HepG2 (cell line): ENCODE results near the gene PLEKHG2. TPM values are rescaled to one million over a fixed set of nuclear protein-coding genes. Genes with fewer than 3 reads are reported as not detected.

Experiments
- AGO2 ChIP-seq: fragments of 200-400 bp; formaldehyde crosslinking; optimal IDR thresholded peaks from 2 replicates; pipeline ENCODE3; 2017; ENCODE audit warnings: mild to moderate bottlenecking, low read depth, low read length, moderate library complexity
- CBX5 ChIP-seq: sonication (generic); formaldehyde crosslinking; IDR thresholded peaks from 2 replicates; pipeline ENCODE4 v1.4.0; 2020; ENCODE audit warnings: missing genetic modification reagents, borderline replicate concordance
- ISL2 ChIP-seq: sonication (generic); formaldehyde crosslinking; IDR thresholded peaks from 2 replicates; pipeline ENCODE4 v1.5.0; 2020; ENCODE audit warnings: missing genetic modification reagents
- MBNL3 ChIP-seq: fragments of 250-450 bp; sonication (Bioruptor Pico); conservative IDR thresholded peaks from 2 replicates; pipeline ENCODE4 v1.8.0; 2022; ENCODE audit warnings: mild to moderate bottlenecking, inconsistent platforms
- MNT ChIP-seq: fragments of 450-650 bp; IDR thresholded peaks from 2 replicates; pipeline ENCODE4 v1.6.1; 2016
- NRL ChIP-seq: sonication (generic); formaldehyde crosslinking; IDR thresholded peaks from 2 replicates; pipeline ENCODE4 v1.5.0; 2020; ENCODE audit warnings: missing genetic modification reagents, mild to moderate bottlenecking, moderate library complexity, borderline replicate concordance
- SALL2 ChIP-seq: sonication (generic); formaldehyde crosslinking; IDR thresholded peaks from 2 replicates; pipeline ENCODE4 v1.8.1; 2023; ENCODE audit warnings: mild to moderate bottlenecking, missing genetic modification reagents, inconsistent platforms
- SAP130 ChIP-seq: IDR thresholded peaks from 2 replicates; pipeline ENCODE4 v1.6.1; 2016; ENCODE audit warnings: low read depth
- SMARCC2 ChIP-seq: fragments of 450-650 bp; IDR thresholded peaks from 2 replicates; pipeline ENCODE4 v1.6.1; 2017; ENCODE audit warnings: antibody characterized with exemption, mild to moderate bottlenecking
- THAP7 ChIP-seq: sonication (generic); formaldehyde crosslinking; IDR thresholded peaks from 2 replicates; pipeline ENCODE4 v1.8.1; 2023; ENCODE audit warnings: mild to moderate bottlenecking, missing genetic modification reagents
- ZBTB7A ChIP-seq: sonication (generic); formaldehyde crosslinking; IDR thresholded peaks from 2 replicates; pipeline ENCODE4 v1.8.0; 2022; ENCODE audit warnings: mild to moderate bottlenecking, missing genetic modification reagents
- ZFP62 ChIP-seq: sonication (generic); formaldehyde crosslinking; IDR thresholded peaks from 2 replicates; pipeline ENCODE4 v1.4.0; 2020; ENCODE audit warnings: missing genetic modification reagents
- ZFX ChIP-seq: sonication (generic); formaldehyde crosslinking; IDR thresholded peaks from 2 replicates; pipeline ENCODE4 v1.4.0; 2020; ENCODE audit warnings: mild to moderate bottlenecking, low read depth, missing genetic modification reagents, moderate library complexity
- ZNF160 ChIP-seq: sonication (generic); formaldehyde crosslinking; IDR thresholded peaks from 2 replicates; pipeline ENCODE4 v1.8.0; 2022; ENCODE audit warnings: mild to moderate bottlenecking, inconsistent platforms, missing genetic modification reagents
- ZNF569 ChIP-seq: sonication (generic); formaldehyde crosslinking; IDR thresholded peaks from 2 replicates; pipeline ENCODE4 v1.5.0; 2020; ENCODE audit warnings: mild to moderate bottlenecking, missing genetic modification reagents, moderate library complexity, borderline replicate concordance
- ZNF766 ChIP-seq: sonication (generic); formaldehyde crosslinking; IDR thresholded peaks from 2 replicates; pipeline ENCODE4 v1.5.0; 2020; ENCODE audit warnings: missing genetic modification reagents, borderline replicate concordance
- ZNF800 ChIP-seq: sonication (generic); formaldehyde crosslinking; IDR thresholded peaks from 2 replicates; pipeline ENCODE4 v1.4.0; 2020; ENCODE audit warnings: missing genetic modification reagents
- ZSCAN22 ChIP-seq: sonication (generic); formaldehyde crosslinking; IDR thresholded peaks from 2 replicates; pipeline ENCODE4 v1.4.0; 2020; ENCODE audit warnings: mild to moderate bottlenecking, missing genetic modification reagents
- polyA plus RNA-seq, 8 experiments: library from polyadenylated mRNA; depleted of rRNA in 3 of 8; stranded (reverse) in 7 of 8; unstranded in 1 of 8; fragments of >200 nt; fragmentation: Illumina TruSeq in 4 of 8; extraction: Trizol in 4 of 8; gene quantifications; 2 replicates each; pipeline versions ENCODE4 v1.2.1 to v1.2.3, GENCODE V29; 2011 to 2016; ENCODE audit warnings: low read depth in 4 of 8, missing spikeins in 1 of 8, mixed read lengths in 1 of 8; ENCODE audit not compliant: insufficient read depth in 1 of 8
- total RNA-seq, 5 experiments: library from RNA; depleted of rRNA; stranded (reverse); fragments of >200 nt; fragmentation: Illumina TruSeq; extraction: Trizol; gene quantifications; 2 replicates each; pipeline ENCODE4 v1.2.3, GENCODE V29; 2016; ENCODE audit warnings: low read depth in 1 of 5
- TF ChIP-seq, protein P1 (sequence below): sonication (generic); formaldehyde crosslinking; IDR thresholded peaks from 2 replicates; pipeline ENCODE4 v1.4.0; 2020; ENCODE audit warnings: mild to moderate bottlenecking, missing genetic modification reagents, borderline replicate concordance
- TF ChIP-seq, protein P2 (sequence below): sonication (generic); formaldehyde crosslinking; IDR thresholded peaks from 2 replicates; pipeline ENCODE4 v1.5.0; 2020; ENCODE audit warnings: missing genetic modification reagents

Gene PLEKHG2
- total and polyA plus RNA-seq, 2 of the 13 experiments (the other 11 are each of a cell fraction or from before 2014, with no cell fraction given): 3.6 to 6.8 TPM

- TF ChIP-seq, protein P1, sequence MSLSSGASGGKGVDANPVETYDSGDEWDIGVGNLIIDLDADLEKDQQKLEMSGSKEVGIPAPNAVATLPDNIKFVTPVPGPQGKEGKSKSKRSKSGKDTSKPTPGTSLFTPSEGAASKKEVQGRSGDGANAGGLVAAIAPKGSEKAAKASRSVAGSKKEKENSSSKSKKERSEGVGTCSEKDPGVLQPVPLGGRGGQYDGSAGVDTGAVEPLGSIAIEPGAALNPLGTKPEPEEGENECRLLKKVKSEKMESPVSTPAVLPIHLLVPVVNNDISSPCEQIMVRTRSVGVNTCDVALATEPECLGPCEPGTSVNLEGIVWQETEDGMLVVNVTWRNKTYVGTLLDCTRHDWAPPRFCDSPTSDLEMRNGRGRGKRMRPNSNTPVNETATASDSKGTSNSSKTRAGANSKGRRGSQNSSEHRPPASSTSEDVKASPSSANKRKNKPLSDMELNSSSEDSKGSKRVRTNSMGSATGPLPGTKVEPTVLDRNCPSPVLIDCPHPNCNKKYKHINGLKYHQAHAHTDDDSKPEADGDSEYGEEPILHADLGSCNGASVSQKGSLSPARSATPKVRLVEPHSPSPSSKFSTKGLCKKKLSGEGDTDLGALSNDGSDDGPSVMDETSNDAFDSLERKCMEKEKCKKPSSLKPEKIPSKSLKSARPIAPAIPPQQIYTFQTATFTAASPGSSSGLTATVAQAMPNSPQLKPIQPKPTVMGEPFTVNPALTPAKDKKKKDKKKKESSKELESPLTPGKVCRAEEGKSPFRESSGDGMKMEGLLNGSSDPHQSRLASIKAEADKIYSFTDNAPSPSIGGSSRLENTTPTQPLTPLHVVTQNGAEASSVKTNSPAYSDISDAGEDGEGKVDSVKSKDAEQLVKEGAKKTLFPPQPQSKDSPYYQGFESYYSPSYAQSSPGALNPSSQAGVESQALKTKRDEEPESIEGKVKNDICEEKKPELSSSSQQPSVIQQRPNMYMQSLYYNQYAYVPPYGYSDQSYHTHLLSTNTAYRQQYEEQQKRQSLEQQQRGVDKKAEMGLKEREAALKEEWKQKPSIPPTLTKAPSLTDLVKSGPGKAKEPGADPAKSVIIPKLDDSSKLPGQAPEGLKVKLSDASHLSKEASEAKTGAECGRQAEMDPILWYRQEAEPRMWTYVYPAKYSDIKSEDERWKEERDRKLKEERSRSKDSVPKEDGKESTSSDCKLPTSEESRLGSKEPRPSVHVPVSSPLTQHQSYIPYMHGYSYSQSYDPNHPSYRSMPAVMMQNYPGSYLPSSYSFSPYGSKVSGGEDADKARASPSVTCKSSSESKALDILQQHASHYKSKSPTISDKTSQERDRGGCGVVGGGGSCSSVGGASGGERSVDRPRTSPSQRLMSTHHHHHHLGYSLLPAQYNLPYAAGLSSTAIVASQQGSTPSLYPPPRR (CRISPR knock-in tag): peak; percentile 39; the same call in 1 of the 2 replicates
- TF ChIP-seq ZNF800 (CRISPR knock-in tag) (no peak), ZSCAN22 (CRISPR knock-in tag) (no peak; the same call in 1 of the 2 replicates), ISL2 (CRISPR knock-in tag) (no peak), THAP7 (CRISPR knock-in tag) (0 out of 2 replicates have a peak, but pooled peaks have one; percentile 40), SMARCC2 (no peak), MBNL3 (CRISPR knock-in tag) (no peak), ZFP62 (CRISPR knock-in tag) (no peak), AGO2 (peak; percentile 79), MNT (no peak), ZBTB7A (CRISPR knock-in tag) (peak; percentile 88; the same call in 1 of the 2 replicates), ZFX (CRISPR knock-in tag) (peak; percentile 80), SAP130 (CRISPR knock-in tag) (peak; percentile 83), NRL (CRISPR knock-in tag) (no peak), SALL2 (CRISPR knock-in tag) (peak; percentile 36), CBX5 (CRISPR knock-in tag) (no peak), ZNF766 (CRISPR knock-in tag) (no peak), ZNF569 (CRISPR knock-in tag) (no peak), ZNF160 (no peak; the same call in 1 of the 2 replicates)
- TF ChIP-seq, protein P2, sequence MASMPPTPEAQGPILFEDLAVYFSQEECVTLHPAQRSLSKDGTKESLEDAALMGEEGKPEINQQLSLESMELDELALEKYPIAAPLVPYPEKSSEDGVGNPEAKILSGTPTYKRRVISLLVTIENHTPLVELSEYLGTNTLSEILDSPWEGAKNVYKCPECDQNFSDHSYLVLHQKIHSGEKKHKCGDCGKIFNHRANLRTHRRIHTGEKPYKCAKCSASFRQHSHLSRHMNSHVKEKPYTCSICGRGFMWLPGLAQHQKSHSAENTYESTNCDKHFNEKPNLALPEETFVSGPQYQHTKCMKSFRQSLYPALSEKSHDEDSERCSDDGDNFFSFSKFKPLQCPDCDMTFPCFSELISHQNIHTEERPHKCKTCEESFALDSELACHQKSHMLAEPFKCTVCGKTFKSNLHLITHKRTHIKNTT: no peak
Measured at GRCh38 chr19:39390751-39391437, 21.6 kb upstream of the PLEKHG2 start, which contains the start of the genes MED29 and PAF1 (continued).
